Calu3 (cell line): ENCODE results near the gene CABLES2. TPM values are rescaled to one million over a fixed set of nuclear protein-coding genes. Genes with fewer than 3 reads are reported as not detected.

Source experiments
- BruUV-seq: library from RNA; stranded (reverse); fragments of 400-500 nt; replicated peaks from 2 replicates; lab custom pipeline; 2021; lab: Mats Ljungman, UMichigan
- CTCF ChIA-PET: fragments of 300-600 bp; sonication (Branson Sonifier 250); formaldehyde crosslinking; loops from one replicate; lab custom pipeline; 2022; ENCODE audit warnings: antibody characterized with exemption; lab: Charles Lee
- DNase-seq: peaks from one replicate; pipeline ENCODE4 v3.0.0; 2022
- H3K27ac Mint-ChIP-seq: one replicate; pipeline ENCODE4 v1.8.0; 2022; ENCODE audit warnings: mixed read lengths; ENCODE audit not compliant: unreplicated experiment
- H3K27me3 Mint-ChIP-seq: one replicate; pipeline ENCODE4 v1.8.0; 2022; ENCODE audit warnings: mixed read lengths; ENCODE audit not compliant: unreplicated experiment
- H3K36me3 Mint-ChIP-seq: one replicate; pipeline ENCODE4 v1.8.0; 2022; ENCODE audit warnings: mild to moderate bottlenecking, moderate library complexity, mixed read lengths; ENCODE audit not compliant: insufficient read depth, unreplicated experiment
- H3K4me1 Mint-ChIP-seq: one replicate; pipeline ENCODE4 v1.8.0; 2022; ENCODE audit warnings: mild to moderate bottlenecking, low read depth, mixed read lengths; ENCODE audit not compliant: unreplicated experiment
- H3K4me3 Mint-ChIP-seq: one replicate; pipeline ENCODE4 v1.8.0; 2022; ENCODE audit warnings: mild to moderate bottlenecking, low read depth, moderate library complexity, mixed read lengths; ENCODE audit not compliant: unreplicated experiment
- H3K9me3 Mint-ChIP-seq: one replicate; pipeline ENCODE4 v1.8.0; 2022; ENCODE audit warnings: low read depth, mixed read lengths; ENCODE audit not compliant: unreplicated experiment
- intact Hi-C: fragments of 100-400 bp; cut with micrococcal nuclease; formaldehyde crosslinking; loops from one replicate; pipeline ENCODE4 v1.10.0; 2022; ENCODE audit not compliant: unreplicated experiment
- total RNA-seq: library from RNA; stranded (reverse); gene quantifications from 2 replicates; pipeline ENCODE4 v1.2.3, GENCODE V29; 2022
- TF ChIP-seq, protein P1 (sequence below): fragments of 200-600 bp; IDR thresholded peaks from one replicate; pipeline ENCODE4 v1.8.0; 2022; ENCODE audit warnings: antibody characterized with exemption; ENCODE audit not compliant: unreplicated experiment

Gene CABLES2
- total RNA-seq, 1 experiment from 2014 or later: 13.6 TPM

DNA sequence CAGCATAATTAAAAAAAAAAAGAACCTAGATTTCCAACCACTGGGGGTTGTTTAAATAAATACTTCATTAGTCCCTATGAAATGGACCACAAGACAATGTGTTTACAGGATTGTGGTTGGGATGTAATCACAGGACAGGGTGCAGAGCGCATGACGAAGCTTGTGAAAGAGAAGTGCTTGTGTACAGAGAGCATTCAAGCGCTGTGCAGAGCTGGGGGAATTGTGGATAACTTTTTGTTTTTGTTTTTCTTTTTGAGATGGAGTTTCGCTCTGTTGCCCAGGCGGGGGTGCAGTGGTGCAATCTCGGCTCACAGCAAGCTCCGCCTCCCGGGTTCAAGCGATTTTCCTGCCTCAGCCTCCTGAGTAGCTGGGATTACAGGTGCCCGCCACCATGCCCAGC lies 62.3 kb downstream of the CABLES2 start:
- BruUV-seq: TSS peak; percentile 11
- TF ChIP-seq, protein P1, sequence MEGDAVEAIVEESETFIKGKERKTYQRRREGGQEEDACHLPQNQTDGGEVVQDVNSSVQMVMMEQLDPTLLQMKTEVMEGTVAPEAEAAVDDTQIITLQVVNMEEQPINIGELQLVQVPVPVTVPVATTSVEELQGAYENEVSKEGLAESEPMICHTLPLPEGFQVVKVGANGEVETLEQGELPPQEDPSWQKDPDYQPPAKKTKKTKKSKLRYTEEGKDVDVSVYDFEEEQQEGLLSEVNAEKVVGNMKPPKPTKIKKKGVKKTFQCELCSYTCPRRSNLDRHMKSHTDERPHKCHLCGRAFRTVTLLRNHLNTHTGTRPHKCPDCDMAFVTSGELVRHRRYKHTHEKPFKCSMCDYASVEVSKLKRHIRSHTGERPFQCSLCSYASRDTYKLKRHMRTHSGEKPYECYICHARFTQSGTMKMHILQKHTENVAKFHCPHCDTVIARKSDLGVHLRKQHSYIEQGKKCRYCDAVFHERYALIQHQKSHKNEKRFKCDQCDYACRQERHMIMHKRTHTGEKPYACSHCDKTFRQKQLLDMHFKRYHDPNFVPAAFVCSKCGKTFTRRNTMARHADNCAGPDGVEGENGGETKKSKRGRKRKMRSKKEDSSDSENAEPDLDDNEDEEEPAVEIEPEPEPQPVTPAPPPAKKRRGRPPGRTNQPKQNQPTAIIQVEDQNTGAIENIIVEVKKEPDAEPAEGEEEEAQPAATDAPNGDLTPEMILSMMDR: no peak
- peaks cover 17% of the 10 kb centered on the region for H3K4me1 Mint-ChIP-seq
- H3K27me3 Mint-ChIP-seq: no peaks in the 10 kb centered on the region
- H3K36me3 Mint-ChIP-seq: peaks cover 94% of the 10 kb centered on the region
- no peak overlapping the region for H3K27ac Mint-ChIP-seq
- no peak overlapping the region for H3K4me3 Mint-ChIP-seq
- peaks cover 3% of the 10 kb centered on the region for H3K9me3 Mint-ChIP-seq
- DNase-seq: no peak
- intact Hi-C loops: no loop called here
- CTCF ChIA-PET: no interaction called here

DNA sequence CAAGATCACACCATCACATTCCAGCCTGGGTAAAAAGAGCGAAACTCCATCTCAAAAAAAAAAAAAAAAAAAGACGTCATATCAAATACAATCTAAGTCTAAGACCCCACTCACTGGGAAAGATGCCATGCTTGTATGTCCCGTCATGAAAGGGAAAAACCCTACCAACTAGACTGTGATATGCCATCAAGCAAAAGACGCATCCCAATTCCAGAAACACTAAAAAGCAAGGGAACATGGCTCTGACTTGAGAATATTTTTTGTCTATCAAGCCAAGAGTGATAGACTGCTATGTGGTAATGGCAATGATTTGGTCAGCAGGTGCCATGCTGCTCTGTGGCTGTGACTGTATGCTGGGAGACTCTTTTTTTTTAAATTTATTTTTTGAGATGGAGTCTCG lies 63.0 kb downstream of the CABLES2 start:
- CTCF ChIA-PET: no interaction called here
- no peak overlapping the region for H3K4me3 Mint-ChIP-seq
- BruUV-seq: no TSS peak
- H3K9me3 Mint-ChIP-seq: peaks cover 3% of the 10 kb centered on the region
- no peak overlapping the region for H3K27ac Mint-ChIP-seq
- TF ChIP-seq, protein P1: no peak
- intact Hi-C loops: no loop called here
- peaks cover 10% of the 10 kb centered on the region for H3K4me1 Mint-ChIP-seq
- peaks cover 94% of the 10 kb centered on the region for H3K36me3 Mint-ChIP-seq
- H3K27me3 Mint-ChIP-seq: no peaks in the 10 kb centered on the region
- DNase-seq: no peak

DNA sequence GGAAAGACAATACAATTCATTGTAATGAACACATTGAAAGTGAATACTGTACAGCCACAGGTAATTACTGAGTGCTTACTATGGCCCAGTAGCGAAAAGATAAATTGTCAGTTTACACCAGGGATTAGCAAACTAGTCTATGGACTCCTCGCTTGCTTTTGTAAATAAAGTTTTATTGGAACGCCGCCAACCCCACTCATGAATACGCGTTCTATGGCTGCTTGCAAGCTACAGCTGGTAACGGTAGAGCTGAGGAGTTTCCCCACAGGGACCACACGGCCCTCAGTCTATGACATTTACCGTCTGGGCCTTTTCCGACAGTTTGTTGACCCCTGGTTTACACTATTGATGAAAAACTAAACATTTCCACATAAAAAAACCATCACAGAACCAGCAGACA lies 64.2 kb downstream of the CABLES2 start:
- Mint-ChIP-seq H3K4me3 (no peak overlapping the region), H3K27me3 (no peaks in the 10 kb centered on the region), H3K9me3 (no peaks in the 10 kb centered on the region), H3K4me1 (no peaks in the 10 kb centered on the region), H3K36me3 (peaks cover 94% of the 10 kb centered on the region), H3K27ac (no peak overlapping the region)
- intact Hi-C loops: no loop called here
- CTCF ChIA-PET: no interaction called here
- TF ChIP-seq, protein P1: no peak
- DNase-seq: no peak
- TSS peak; percentile 10 for BruUV-seq

DNA sequence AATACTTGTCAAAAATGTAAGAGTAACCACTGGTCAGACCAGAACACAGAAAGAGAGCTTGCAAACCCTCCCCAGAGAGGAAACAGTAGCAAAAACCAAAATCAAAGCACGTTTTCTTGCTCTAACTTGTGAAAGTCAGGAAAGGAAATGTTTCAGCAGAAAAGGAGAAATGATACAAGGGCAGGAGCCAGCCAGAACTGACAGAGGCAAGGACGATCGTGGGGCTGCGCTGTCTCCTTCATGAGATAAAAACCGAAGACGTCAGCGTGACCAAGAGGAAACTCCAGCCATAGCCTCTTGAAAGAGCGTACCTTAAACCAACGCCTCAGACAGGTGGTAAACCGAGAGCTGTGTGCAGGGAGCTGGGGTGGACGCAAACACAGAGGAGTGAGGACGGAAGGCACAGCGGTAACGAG lies 67.4 kb downstream of the CABLES2 start:
- no peaks in the 10 kb centered on the region for H3K27me3 Mint-ChIP-seq
- H3K27ac Mint-ChIP-seq: no peak overlapping the region
- no TSS peak for BruUV-seq
- peaks cover 89% of the 10 kb centered on the region for H3K36me3 Mint-ChIP-seq
- CTCF ChIA-PET: interaction anchor here (0.9 to 1.4 kb wide), 2 partner anchors 10 to 43 kb away, joined by 4 read pairs; no protein-coding TSS in a partner anchor
- H3K9me3 Mint-ChIP-seq: no peaks in the 10 kb centered on the region
- no peak for DNase-seq
- intact Hi-C loops: no loop called here
- no peaks in the 10 kb centered on the region for H3K4me1 Mint-ChIP-seq
- no peak overlapping the region for H3K4me3 Mint-ChIP-seq
- TF ChIP-seq, protein P1: no peak

Other genes with a start within 250 kb of the CABLES2 start
- gene MTG2, start 224.3 kb downstream of the CABLES2 start, total RNA-seq: 87.9 and 92.6 TPM in 2 replicates
- not detected in 2 replicates for gene HRH3, start 187.0 kb downstream of the CABLES2 start, total RNA-seq
- gene OSBPL2, start 168.8 kb downstream of the CABLES2 start, total RNA-seq: 115 and 129 TPM in 2 replicates
- gene ADRM1, start 104.3 kb downstream of the CABLES2 start, total RNA-seq: 222 and 227 TPM in 2 replicates
- gene LAMA5, start 40.0 kb downstream of the CABLES2 start, total RNA-seq: 740 and 763 TPM in 2 replicates
- gene RPS21, start 20.2 kb downstream of the CABLES2 start, total RNA-seq: 1,920 and 1,936 TPM in 2 replicates
- 6.2 and 6.4 TPM in 2 replicates for gene RBBP8NL, start 20.3 kb upstream of the CABLES2 start, total RNA-seq
- gene GATA5, start 68.7 kb upstream of the CABLES2 start, total RNA-seq: not detected in 2 replicates
- 51.9 and 63.9 TPM in 2 replicates for gene SLCO4A1, start 235.2 kb upstream of the CABLES2 start, total RNA-seq